Measurements from ENCODE around the gene ANKRD33B. TPM values are rescaled to one million over a fixed set of nuclear protein-coding genes. Genes with fewer than 3 reads are reported as not detected.

ANKRD33B gene
- total and polyA plus RNA-seq, 9 of the 15 experiments (the other 6 are each of a cell fraction or from before 2014, with no cell fraction given): 0.10 to 1.7 (median 0.40) TPM

GRCh38 chr5:10588109-10588775 is 24.4 kb downstream of the ANKRD33B start (continued):
- TF ChIP-seq DEAF1 (CRISPR knock-in tag; IDR thresholded peaks at IDR 0.05) (no peak), HDAC1 (IDR thresholded peaks at IDR 0.05) (0 out of 4 replicates have a peak, but pooled peaks of 1 of the 2 experiments have one; percentile 31), RBM39 (optimal IDR thresholded peaks at IDR 0.05; ENCODE audit: low read depth, low read length) (no peak), TAF1 (IDR thresholded peaks at IDR 0.05; ENCODE audit: control insufficient read depth, extremely low read depth, insufficient read depth, low read length, severe bottlenecking) (no peak), SRSF7 (optimal IDR thresholded peaks at IDR 0.05; ENCODE audit: low read depth, low read length) (no peak), ZNF436 (CRISPR knock-in tag; IDR thresholded peaks at IDR 0.05) (peak; percentile 29; the same call in 1 of the 2 replicates), ZNF146 (CRISPR knock-in tag; IDR thresholded peaks at IDR 0.05; ENCODE audit: unreplicated experiment) (no peak), NFE2 (IDR thresholded peaks at IDR 0.05; ENCODE audit: low read depth) (no peak), XRCC4 (IDR thresholded peaks at IDR 0.05; ENCODE audit: extremely low read depth, insufficient read depth, insufficient read length) (no peak), SRF (CRISPR knock-in tag; IDR thresholded peaks at IDR 0.05) (0 out of 4 replicates have a peak, but pooled peaks of 1 of the 2 experiments have one; percentile 13), ZNF589 (CRISPR knock-in tag; IDR thresholded peaks at IDR 0.05; ENCODE audit: low read depth) (no peak), EWSR1 (IDR thresholded peaks at IDR 0.05; ENCODE audit: borderline replicate concordance, low read depth, partially characterized antibody) (no peak), ZNF695 (CRISPR knock-in tag; IDR thresholded peaks at IDR 0.05) (no peak), ZFP36 (IDR thresholded peaks at IDR 0.05; ENCODE audit: low read depth, low read length, partially characterized antibody) (no peak), ZNF668 (CRISPR knock-in tag; IDR thresholded peaks at IDR 0.05) (no peak), RFX1 (IDR thresholded peaks at IDR 0.05) (0 out of 2 replicates have a peak, but pooled peaks have one; percentile 6), TRIM24 (IDR thresholded peaks at IDR 0.05) (0 out of 4 replicates have a peak, but pooled peaks of 1 of the 2 experiments have one; percentile 8), DNMT1 (IDR thresholded peaks at IDR 0.05) (no peak), MBD1 (CRISPR knock-in tag; IDR thresholded peaks at IDR 0.05) (0 out of 2 replicates have a peak, but pooled peaks have one; percentile 7), BCL6 (CRISPR knock-in tag; IDR thresholded peaks at IDR 0.05) (no peak), ESRRA (IDR thresholded peaks at IDR 0.05; ENCODE audit: borderline replicate concordance, low read depth) (no peak)
- TF ChIP-seq, protein P1, sequence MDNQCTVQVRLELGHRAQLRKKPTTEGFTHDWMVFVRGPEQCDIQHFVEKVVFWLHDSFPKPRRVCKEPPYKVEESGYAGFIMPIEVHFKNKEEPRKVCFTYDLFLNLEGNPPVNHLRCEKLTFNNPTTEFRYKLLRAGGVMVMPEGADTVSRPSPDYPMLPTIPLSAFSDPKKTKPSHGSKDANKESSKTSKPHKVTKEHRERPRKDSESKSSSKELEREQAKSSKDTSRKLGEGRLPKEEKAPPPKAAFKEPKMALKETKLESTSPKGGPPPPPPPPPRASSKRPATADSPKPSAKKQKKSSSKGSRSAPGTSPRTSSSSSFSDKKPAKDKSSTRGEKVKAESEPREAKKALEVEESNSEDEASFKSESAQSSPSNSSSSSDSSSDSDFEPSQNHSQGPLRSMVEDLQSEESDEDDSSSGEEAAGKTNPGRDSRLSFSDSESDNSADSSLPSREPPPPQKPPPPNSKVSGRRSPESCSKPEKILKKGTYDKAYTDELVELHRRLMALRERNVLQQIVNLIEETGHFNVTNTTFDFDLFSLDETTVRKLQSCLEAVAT (IDR thresholded peaks at IDR 0.05): 0 out of 4 replicates have a peak, but pooled peaks of 1 of the 2 experiments have one; percentile 60
- TF ChIP-seq, protein P2, sequence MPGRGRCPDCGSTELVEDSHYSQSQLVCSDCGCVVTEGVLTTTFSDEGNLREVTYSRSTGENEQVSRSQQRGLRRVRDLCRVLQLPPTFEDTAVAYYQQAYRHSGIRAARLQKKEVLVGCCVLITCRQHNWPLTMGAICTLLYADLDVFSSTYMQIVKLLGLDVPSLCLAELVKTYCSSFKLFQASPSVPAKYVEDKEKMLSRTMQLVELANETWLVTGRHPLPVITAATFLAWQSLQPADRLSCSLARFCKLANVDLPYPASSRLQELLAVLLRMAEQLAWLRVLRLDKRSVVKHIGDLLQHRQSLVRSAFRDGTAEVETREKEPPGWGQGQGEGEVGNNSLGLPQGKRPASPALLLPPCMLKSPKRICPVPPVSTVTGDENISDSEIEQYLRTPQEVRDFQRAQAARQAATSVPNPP (IDR thresholded peaks at IDR 0.05; ENCODE audit: borderline replicate concordance, insufficient read depth, insufficient read length): no peak

Measured in K562 (cell line).